Body of pancreas (tissue), 4 donors: Measurements from ENCODE around the gene NAALADL1. TPM values are rescaled to one million over a fixed set of nuclear protein-coding genes. Genes with fewer than 3 reads are reported as not detected.

Experiments used
- ATAC-seq: fragments of 150-250 bp; one replicate; pipeline ENCODE4 v1.9.1; 2016
- DNase-seq, 4 donors: peaks; one replicate each; pipeline ENCODE4 v3.0.0-alpha.2; 2019
- H3K27ac ChIP-seq, 4 donors: fragments of 200-600 bp; sonication (generic); 1 replicate in 3 of 4; 2 replicates in 1 of 4; pipeline versions ENCODE4 v1.5.1 to v1.6.1; 2016 to 2019; ENCODE audit warnings: mild to moderate bottlenecking in 1 of 4, mixed read lengths in 1 of 4, moderate library complexity in 1 of 4
- H3K27me3 ChIP-seq, 2 donors: fragments of 200-600 bp; sonication (generic); one replicate each; pipeline ENCODE4 v1.6.0; 2016; ENCODE audit warnings: mild to moderate bottlenecking in 1 of 2
- H3K36me3 ChIP-seq, 2 donors: fragments of 200-600 bp; sonication (generic); replicated peaks in 1 of 2; 2 replicates each; pipeline ENCODE4 v1.5.1; 2016; ENCODE audit warnings: low read depth in 2 of 2; ENCODE audit not compliant: insufficient read depth in 1 of 2
- H3K4me1 ChIP-seq: fragments of 200-600 bp; sonication (generic); one replicate; pipeline ENCODE4 v1.6.0; 2016
- H3K4me3 ChIP-seq, 2 donors: fragments of 200-600 bp; sonication (generic); 1 replicate in 1 of 2; 2 replicates in 1 of 2; pipeline ENCODE4 v1.5.1; 2016 to 2019
- H3K9me3 ChIP-seq, 3 donors: fragments of 200-600 bp; sonication (generic); 1 replicate in 2 of 3; 2 replicates in 1 of 3; pipeline ENCODE4 v1.5.1; 2016
- CTCF ChIP-seq, 7 experiments: fragments of 450-650 bp in 4 of 7; fragments of 200-600 bp in 3 of 7; sonication (generic) in 3 of 7; IDR thresholded peaks; one replicate each; pipeline ENCODE4 v1.5.1; 2016 to 2019; ENCODE audit warnings: antibody characterized with exemption in 7 of 7
- POLR2A ChIP-seq, 3 donors: fragments of 450-650 bp; IDR thresholded peaks; one replicate each; pipeline ENCODE4 v1.6.1; 2016; ENCODE audit warnings: antibody characterized with exemption in 3 of 3, mild to moderate bottlenecking in 2 of 3
- WGBS, 2 donors: methylation state at CpG; one replicate each; pipeline ENCODE4 v1.1.5; 2017; 5-methylcytosine and 5-hydroxymethylcytosine counted together
- intact Hi-C: fragments of 100-400 bp; cut with DNase I; formaldehyde crosslinking; loops from one replicate; pipeline ENCODE4 v1.15.1; 2023
- total RNA-seq, 2 donors: library from RNA; depleted of rRNA; stranded (reverse); fragments of >200 nt; gene quantifications; one replicate each; pipeline ENCODE4 v1.1.0, GENCODE V29; 2016

Gene NAALADL1
- total RNA-seq, 2 donors from 2014 or later, result 1.6 to 11.5 TPM

DNA sequence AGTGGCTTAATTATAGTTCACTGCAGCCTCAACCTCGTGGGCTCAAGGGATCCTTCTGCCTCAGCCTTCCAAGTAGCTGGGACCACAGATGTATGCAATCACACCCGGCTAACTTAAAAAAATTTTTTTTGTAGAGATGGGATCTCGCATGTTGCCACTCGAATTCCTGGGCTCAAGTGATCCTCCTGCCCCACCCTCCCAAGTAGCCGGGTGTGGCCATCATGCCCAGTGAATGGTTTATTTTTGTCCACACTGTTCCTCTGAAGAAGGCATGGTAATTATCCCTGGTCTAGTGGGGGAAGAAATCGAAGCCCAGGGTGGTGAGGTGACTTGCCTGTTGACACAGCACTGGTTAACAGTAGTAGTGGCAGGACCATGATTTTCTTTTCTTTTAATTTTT lies 15.5 kb downstream of the NAALADL1 start:
- Histone ChIP-seq H3K27ac (no peak overlapping the region), H3K36me3 (no peaks in the 10 kb centered on the region), H3K4me3 (no peak overlapping the region), H3K27me3 (no peaks in the 10 kb centered on the region), H3K4me1 (peaks cover 23% of the 10 kb centered on the region), H3K9me3 (no peaks in the 10 kb centered on the region)
- ATAC-seq (no peak), DNase-seq (no peak)
- TF ChIP-seq POLR2A (IDR thresholded peaks at IDR 0.05) (no peak), CTCF (IDR thresholded peaks at IDR 0.05) (no peak)
- WGBS, 2 donors, result 86 to 92% methylated on average over 6 of the region's 6 CpGs
- intact Hi-C loops, result no loop called here

GRCh38 chr11:65040847-65041622 lies 17.3 kb downstream of the NAALADL1 start, which contains the start of gene SAC3D1:
Gene SAC3D1 (plus strand): TSS chr11:65041210. CDS start chr11:65041293, 83 bp downstream.
- Histone ChIP-seq H3K4me3 (peak within 1 kb of the TSS; percentile 60 to 84), H3K27me3 (no peaks in the 10 kb centered on the region), H3K9me3 (no peaks in the 10 kb centered on the region), H3K4me1 (peaks cover 27% of the 10 kb centered on the region), H3K36me3 (no peaks in the 10 kb centered on the region), H3K27ac (peak within 1 kb of the TSS; percentile 85 to 96 (median 92))
- WGBS, 2 donors, result 0% methylated on average over 15 to 54 of the region's 91 CpGs
- DNase-seq (peak; percentile 86 to 93 (median 90)), ATAC-seq (peak; percentile 93)
- intact Hi-C loops, result no loop called here
- peak in 2 of 3 donors; percentile 44 to 57 for TF ChIP-seq POLR2A (IDR thresholded peaks at IDR 0.05)
- peak in 1 of 7 experiments; percentile 6 for TF ChIP-seq CTCF (IDR thresholded peaks at IDR 0.05)

DNA sequence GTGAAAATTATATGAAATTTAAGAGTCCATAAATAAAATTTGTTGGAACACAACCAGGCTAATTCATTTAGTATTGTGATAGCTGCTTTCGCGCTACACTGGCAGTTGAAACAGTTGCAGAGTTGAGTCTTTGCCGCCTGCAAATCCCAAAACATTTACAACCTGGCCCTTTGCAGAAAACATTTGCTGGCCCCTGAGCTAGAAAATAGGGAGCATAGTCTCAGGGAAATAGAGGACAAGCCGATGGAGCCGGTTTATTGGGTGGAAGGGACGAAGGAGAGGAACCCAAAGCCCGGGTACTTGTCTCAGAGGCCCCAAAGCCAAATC lies 17.9 kb downstream of the NAALADL1 start:
- TF ChIP-seq CTCF (IDR thresholded peaks at IDR 0.05), result no peak
- TF ChIP-seq POLR2A (IDR thresholded peaks at IDR 0.05), result no peak
- H3K4me3 ChIP-seq, result peak overlapping the region; percentile 60 to 84
- 6 to 7% methylated on average over 7 of the region's 7 CpGs for WGBS, 2 donors
- H3K27ac ChIP-seq, result peak overlapping the region in 3 of 4 donors; percentile 85 to 96 (median 93)
- DNase-seq (no peak), ATAC-seq (no peak)
- no peaks in the 10 kb centered on the region for H3K9me3 ChIP-seq
- H3K27me3 ChIP-seq, result no peaks in the 10 kb centered on the region
- peaks cover 27% of the 10 kb centered on the region for H3K4me1 ChIP-seq
- intact Hi-C loops, result no loop called here
- peaks cover 0 to 2% of the 10 kb centered on the region in 2 donors for H3K36me3 ChIP-seq

- Histone ChIP-seq H3K36me3 (peaks cover 4 to 6% of the 10 kb centered on the region in 2 donors), H3K27me3 (no peaks in the 10 kb centered on the region), H3K27ac (peak overlapping the region in 2 of 4 donors; percentile 18 to 21), H3K4me1 (peaks cover 16% of the 10 kb centered on the region), H3K4me3 (no peak overlapping the region), H3K9me3 (no peaks in the 10 kb centered on the region)
- WGBS, 2 donors, result 31 to 34% methylated on average over 6 of the region's 6 CpGs
- DNase-seq (peak; percentile 75 to 91 (median 80)), ATAC-seq (no peak)
- intact Hi-C loops, result no loop called here
- TF ChIP-seq POLR2A (IDR thresholded peaks at IDR 0.05), result no peak
- TF ChIP-seq CTCF (IDR thresholded peaks at IDR 0.05), result no peak
These were observed 21.4 kb downstream of the NAALADL1 start for GRCh38 chr11:65036931-65037330.

GRCh38 chr11:65035579-65035978 lies 22.8 kb downstream of the NAALADL1 start:
- 79 to 85% methylated on average over 9 to 10 of the region's 11 CpGs for WGBS, 2 donors
- no peaks in the 10 kb centered on the region for H3K27me3 ChIP-seq
- H3K9me3 ChIP-seq, result no peaks in the 10 kb centered on the region
- TF ChIP-seq POLR2A (IDR thresholded peaks at IDR 0.05) (no peak), CTCF (IDR thresholded peaks at IDR 0.05) (no peak)
- intact Hi-C loops, result no loop called here
- DNase-seq (no peak), ATAC-seq (no peak)
- H3K4me1 ChIP-seq, result peaks cover 11% of the 10 kb centered on the region
- no peak overlapping the region for H3K27ac ChIP-seq
- H3K4me3 ChIP-seq, result no peak overlapping the region
- H3K36me3 ChIP-seq, result peaks cover 4 to 6% of the 10 kb centered on the region in 2 donors
